ENCODE data around the gene SCAPER.

The SCAPER gene

GRCh38 chr15:76626611-76627010, 278.5 kb downstream of the SCAPER start:
- no peaks in the 10 kb centered on the region for H3K4me1 Mint-ChIP-seq
- peaks cover 8% of the 10 kb centered on the region for H3K9me3 Mint-ChIP-seq
- H3K4me3 Mint-ChIP-seq, result no peak overlapping the region
- DNase-seq, result no peak
- no peak for TF ChIP-seq CTCF (IDR thresholded peaks at IDR 0.05)
- H3K27me3 Mint-ChIP-seq (ENCODE audit: low read depth, poor library complexity), result no peaks in the 10 kb centered on the region
- H3K36me3 Mint-ChIP-seq (ENCODE audit: low read depth), result no peaks in the 10 kb centered on the region
- no peak overlapping the region for H3K27ac Mint-ChIP-seq

- no peaks in the 10 kb centered on the region for H3K36me3 Mint-ChIP-seq (ENCODE audit: low read depth)
- H3K4me3 Mint-ChIP-seq, result no peak overlapping the region
- H3K9me3 Mint-ChIP-seq, result peaks cover 8% of the 10 kb centered on the region
- TF ChIP-seq CTCF (IDR thresholded peaks at IDR 0.05), result no peak
- no peaks in the 10 kb centered on the region for H3K4me1 Mint-ChIP-seq
- H3K27ac Mint-ChIP-seq, result no peak overlapping the region
- no peak for DNase-seq
- no peaks in the 10 kb centered on the region for H3K27me3 Mint-ChIP-seq (ENCODE audit: low read depth, poor library complexity)
Measured at GRCh38 chr15:76625267-76625666, 279.9 kb downstream of the SCAPER start.

- Mint-ChIP-seq H3K4me1 (no peaks in the 10 kb centered on the region), H3K9me3 (peaks cover 60% of the 10 kb centered on the region), H3K27ac (no peak overlapping the region)
Measured at GRCh38 chr15:76614725-76615124, 290.4 kb downstream of the SCAPER start.

GRCh38 chr15:76588811-76589747, 316.1 kb downstream of the SCAPER start:
- Mint-ChIP-seq H3K27me3 (ENCODE audit: low read depth, poor library complexity) (no peaks in the 10 kb centered on the region), H3K27ac (no peak overlapping the region), H3K4me1 (no peaks in the 10 kb centered on the region), H3K9me3 (peaks cover 5% of the 10 kb centered on the region), H3K36me3 (ENCODE audit: low read depth) (peaks cover 16% of the 10 kb centered on the region), H3K4me3 (no peak overlapping the region)
- TF ChIP-seq CTCF (IDR thresholded peaks at IDR 0.05), result no peak
- DNase-seq, result no peak

More at GRCh38 chr15:76614725-76615124, 290.4 kb downstream of the SCAPER start:
- peaks cover 6% of the 10 kb centered on the region for H3K27me3 Mint-ChIP-seq (ENCODE audit: low read depth, poor library complexity)
- TF ChIP-seq CTCF (IDR thresholded peaks at IDR 0.05), result no peak
- no peak overlapping the region for H3K4me3 Mint-ChIP-seq
- peaks cover 72% of the 10 kb centered on the region for H3K36me3 Mint-ChIP-seq (ENCODE audit: low read depth)
- DNase-seq, result no peak

GRCh38 chr15:76585576-76585897, 319.6 kb downstream of the SCAPER start:
- Mint-ChIP-seq H3K27me3 (ENCODE audit: low read depth, poor library complexity) (no peaks in the 10 kb centered on the region), H3K4me1 (no peaks in the 10 kb centered on the region), H3K27ac (no peak overlapping the region), H3K9me3 (peaks cover 28% of the 10 kb centered on the region), H3K36me3 (ENCODE audit: low read depth) (peaks cover 28% of the 10 kb centered on the region), H3K4me3 (no peak overlapping the region)
- DNase-seq, result no peak
- TF ChIP-seq CTCF (IDR thresholded peaks at IDR 0.05), result no peak
